ENCODE data around the gene ZNF117.

DNA sequence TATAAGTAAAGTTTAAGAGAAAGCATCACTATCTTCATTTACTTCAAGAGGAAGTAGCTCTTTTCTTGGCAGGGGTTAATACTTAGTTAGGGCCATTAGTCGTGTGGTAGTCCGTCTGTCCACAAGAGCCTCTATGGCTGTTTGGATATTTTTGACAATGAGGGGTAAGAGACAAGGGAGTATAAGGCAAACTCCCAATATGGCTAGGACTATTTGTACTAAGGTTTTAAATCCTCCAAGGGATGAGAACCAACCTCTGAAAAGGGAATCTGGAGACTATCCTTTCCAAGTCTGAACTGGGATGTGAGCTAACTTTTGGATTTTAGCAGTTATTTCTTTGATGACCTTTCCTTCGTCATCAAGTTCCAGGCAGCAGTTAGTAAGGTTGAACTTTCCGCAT, at the start of gene ZNF117:
- TF ChIP-seq, protein P1, sequence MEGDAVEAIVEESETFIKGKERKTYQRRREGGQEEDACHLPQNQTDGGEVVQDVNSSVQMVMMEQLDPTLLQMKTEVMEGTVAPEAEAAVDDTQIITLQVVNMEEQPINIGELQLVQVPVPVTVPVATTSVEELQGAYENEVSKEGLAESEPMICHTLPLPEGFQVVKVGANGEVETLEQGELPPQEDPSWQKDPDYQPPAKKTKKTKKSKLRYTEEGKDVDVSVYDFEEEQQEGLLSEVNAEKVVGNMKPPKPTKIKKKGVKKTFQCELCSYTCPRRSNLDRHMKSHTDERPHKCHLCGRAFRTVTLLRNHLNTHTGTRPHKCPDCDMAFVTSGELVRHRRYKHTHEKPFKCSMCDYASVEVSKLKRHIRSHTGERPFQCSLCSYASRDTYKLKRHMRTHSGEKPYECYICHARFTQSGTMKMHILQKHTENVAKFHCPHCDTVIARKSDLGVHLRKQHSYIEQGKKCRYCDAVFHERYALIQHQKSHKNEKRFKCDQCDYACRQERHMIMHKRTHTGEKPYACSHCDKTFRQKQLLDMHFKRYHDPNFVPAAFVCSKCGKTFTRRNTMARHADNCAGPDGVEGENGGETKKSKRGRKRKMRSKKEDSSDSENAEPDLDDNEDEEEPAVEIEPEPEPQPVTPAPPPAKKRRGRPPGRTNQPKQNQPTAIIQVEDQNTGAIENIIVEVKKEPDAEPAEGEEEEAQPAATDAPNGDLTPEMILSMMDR (IDR thresholded peaks at IDR 0.05), result no peak
- TF ChIP-seq JUN (IDR thresholded peaks at IDR 0.05) (no peak), FOXS1 (CRISPR knock-in tag; IDR thresholded peaks at IDR 0.05) (no peak), CHD2 (IDR thresholded peaks at IDR 0.05; ENCODE audit: low read length, partially characterized antibody) (no peak), ZSCAN20 (CRISPR knock-in tag; IDR thresholded peaks at IDR 0.05) (no peak), POLR2A (IDR thresholded peaks at IDR 0.05; ENCODE audit: low read length) (no peak), JUNB (IDR thresholded peaks at IDR 0.05) (no peak), CBX8 (IDR thresholded peaks at IDR 0.05) (no peak), BHLHE40 (IDR thresholded peaks at IDR 0.05; ENCODE audit: low read depth, low read length) (no peak)
